A549 treated with AZD2906 at 1 μM for 4 hours (cell line): ENCODE results near the gene TBX20. TPM values are rescaled to one million over a fixed set of nuclear protein-coding genes. Genes with fewer than 3 reads are reported as not detected.

Experiments
- total RNA-seq: library from RNA; stranded (reverse); fragments of 200-300 nt; extraction: Qiagen RNA extraction; gene quantifications from 5 replicates; pipeline ENCODE4 v1.2.3, GENCODE V29; 2022

Gene TBX20, protein sequence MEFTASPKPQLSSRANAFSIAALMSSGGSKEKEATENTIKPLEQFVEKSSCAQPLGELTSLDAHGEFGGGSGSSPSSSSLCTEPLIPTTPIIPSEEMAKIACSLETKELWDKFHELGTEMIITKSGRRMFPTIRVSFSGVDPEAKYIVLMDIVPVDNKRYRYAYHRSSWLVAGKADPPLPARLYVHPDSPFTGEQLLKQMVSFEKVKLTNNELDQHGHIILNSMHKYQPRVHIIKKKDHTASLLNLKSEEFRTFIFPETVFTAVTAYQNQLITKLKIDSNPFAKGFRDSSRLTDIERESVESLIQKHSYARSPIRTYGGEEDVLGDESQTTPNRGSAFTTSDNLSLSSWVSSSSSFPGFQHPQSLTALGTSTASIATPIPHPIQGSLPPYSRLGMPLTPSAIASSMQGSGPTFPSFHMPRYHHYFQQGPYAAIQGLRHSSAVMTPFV
- 1.6 to 2.6 TPM (median 2.2 TPM) in 5 replicates for total RNA-seq

GRCh38 chr7:35253710-35254495 is at the start of gene TBX20:
TBX20 (minus strand) TSS chr7:35254100; CDS start chr7:35253620, 480 bp downstream.

Other genes with a start within 250 kb of the TBX20 start
- gene DPY19L1, start 216.6 kb downstream of the TBX20 start, total RNA-seq, result 33.2 to 39.1 TPM (median 38.8 TPM) in 5 replicates